ENCODE data around the gene HMGN3.

The HMGN3 gene

DNA sequence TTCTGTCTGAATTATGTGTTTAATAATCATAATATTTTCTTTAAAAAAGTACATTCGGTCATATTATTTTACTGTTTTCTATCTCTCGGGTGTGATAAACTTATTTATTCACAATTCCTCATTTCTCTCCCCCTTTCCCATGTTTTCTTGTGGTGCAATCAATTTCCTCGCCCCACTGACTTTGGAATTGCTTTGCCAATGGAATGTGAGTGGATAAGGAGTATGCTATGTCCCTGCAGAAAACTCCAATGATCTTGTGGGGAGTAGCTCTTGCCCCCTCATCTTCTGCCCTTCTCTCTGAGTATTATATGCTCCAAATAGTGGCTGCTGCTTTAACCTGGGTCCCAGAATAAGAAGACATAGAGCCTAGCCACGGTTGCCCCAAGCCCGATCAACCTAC, 64.1 kb downstream of the HMGN3 start:
- no peak for ATAC-seq
- no peak for TF ChIP-seq PPARA (CRISPR knock-in tag; IDR thresholded peaks at IDR 0.05; ENCODE audit: borderline replicate concordance)

DNA sequence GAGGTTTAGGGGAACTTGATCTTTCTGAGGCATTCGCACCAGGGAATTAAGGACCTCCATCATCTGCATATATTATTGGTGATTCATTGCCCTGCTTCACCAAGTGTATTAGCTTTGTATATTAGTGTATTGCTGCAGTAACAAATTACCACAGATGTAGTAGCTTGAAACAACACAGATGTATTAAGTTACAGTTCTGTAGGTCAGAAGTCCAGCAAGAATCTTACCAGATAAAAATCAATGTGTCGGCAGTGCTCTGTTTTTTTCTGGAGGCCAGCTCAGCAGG, 65.8 kb downstream of the HMGN3 start:
- ATAC-seq: no peak; the same call in 1 of the 3 replicates
- no peak for TF ChIP-seq SNAI2 (CRISPR knock-in tag; IDR thresholded peaks at IDR 0.05)
- TF ChIP-seq TOX (CRISPR knock-in tag; IDR thresholded peaks at IDR 0.05; ENCODE audit: borderline replicate concordance): no peak
- no peak for TF ChIP-seq ZNF70 (CRISPR knock-in tag; IDR thresholded peaks at IDR 0.05)
- no peak for TF ChIP-seq TCF4 (CRISPR knock-in tag; IDR thresholded peaks at IDR 0.05; ENCODE audit: borderline replicate concordance)
- no peak for TF ChIP-seq BACH2 (CRISPR knock-in tag; IDR thresholded peaks at IDR 0.05; ENCODE audit: borderline replicate concordance)
- TF ChIP-seq, protein P1, sequence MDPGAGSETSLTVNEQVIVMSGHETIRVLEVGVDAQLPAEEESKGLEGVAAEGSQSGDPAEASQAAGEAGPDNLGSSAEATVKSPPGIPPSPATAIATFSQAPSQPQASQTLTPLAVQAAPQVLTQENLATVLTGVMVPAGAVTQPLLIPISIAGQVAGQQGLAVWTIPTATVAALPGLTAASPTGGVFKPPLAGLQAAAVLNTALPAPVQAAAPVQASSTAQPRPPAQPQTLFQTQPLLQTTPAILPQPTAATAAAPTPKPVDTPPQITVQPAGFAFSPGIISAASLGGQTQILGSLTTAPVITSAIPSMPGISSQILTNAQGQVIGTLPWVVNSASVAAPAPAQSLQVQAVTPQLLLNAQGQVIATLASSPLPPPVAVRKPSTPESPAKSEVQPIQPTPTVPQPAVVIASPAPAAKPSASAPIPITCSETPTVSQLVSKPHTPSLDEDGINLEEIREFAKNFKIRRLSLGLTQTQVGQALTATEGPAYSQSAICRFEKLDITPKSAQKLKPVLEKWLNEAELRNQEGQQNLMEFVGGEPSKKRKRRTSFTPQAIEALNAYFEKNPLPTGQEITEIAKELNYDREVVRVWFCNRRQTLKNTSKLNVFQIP (CRISPR knock-in tag; IDR thresholded peaks at IDR 0.05; ENCODE audit: borderline replicate concordance, low read depth): no peak
- no peak for TF ChIP-seq ZC3H10 (CRISPR knock-in tag; IDR thresholded peaks at IDR 0.05)
- TF ChIP-seq ESRRG (CRISPR knock-in tag; IDR thresholded peaks at IDR 0.05): no peak
- TF ChIP-seq RARB (CRISPR knock-in tag; IDR thresholded peaks at IDR 0.05): no peak
- TF ChIP-seq PPARA (CRISPR knock-in tag; IDR thresholded peaks at IDR 0.05; ENCODE audit: borderline replicate concordance): no peak
- TF ChIP-seq, protein P2, sequence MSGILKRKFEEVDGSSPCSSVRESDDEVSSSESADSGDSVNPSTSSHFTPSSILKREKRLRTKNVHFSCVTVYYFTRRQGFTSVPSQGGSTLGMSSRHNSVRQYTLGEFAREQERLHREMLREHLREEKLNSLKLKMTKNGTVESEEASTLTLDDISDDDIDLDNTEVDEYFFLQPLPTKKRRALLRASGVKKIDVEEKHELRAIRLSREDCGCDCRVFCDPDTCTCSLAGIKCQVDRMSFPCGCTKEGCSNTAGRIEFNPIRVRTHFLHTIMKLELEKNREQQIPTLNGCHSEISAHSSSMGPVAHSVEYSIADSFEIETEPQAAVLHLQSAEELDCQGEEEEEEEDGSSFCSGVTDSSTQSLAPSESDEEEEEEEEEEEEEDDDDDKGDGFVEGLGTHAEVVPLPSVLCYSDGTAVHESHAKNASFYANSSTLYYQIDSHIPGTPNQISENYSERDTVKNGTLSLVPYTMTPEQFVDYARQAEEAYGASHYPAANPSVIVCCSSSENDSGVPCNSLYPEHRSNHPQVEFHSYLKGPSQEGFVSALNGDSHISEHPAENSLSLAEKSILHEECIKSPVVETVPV (CRISPR knock-in tag; IDR thresholded peaks at IDR 0.05): no peak
- TF ChIP-seq ZFP3 (CRISPR knock-in tag; IDR thresholded peaks at IDR 0.05): no peak

DNA sequence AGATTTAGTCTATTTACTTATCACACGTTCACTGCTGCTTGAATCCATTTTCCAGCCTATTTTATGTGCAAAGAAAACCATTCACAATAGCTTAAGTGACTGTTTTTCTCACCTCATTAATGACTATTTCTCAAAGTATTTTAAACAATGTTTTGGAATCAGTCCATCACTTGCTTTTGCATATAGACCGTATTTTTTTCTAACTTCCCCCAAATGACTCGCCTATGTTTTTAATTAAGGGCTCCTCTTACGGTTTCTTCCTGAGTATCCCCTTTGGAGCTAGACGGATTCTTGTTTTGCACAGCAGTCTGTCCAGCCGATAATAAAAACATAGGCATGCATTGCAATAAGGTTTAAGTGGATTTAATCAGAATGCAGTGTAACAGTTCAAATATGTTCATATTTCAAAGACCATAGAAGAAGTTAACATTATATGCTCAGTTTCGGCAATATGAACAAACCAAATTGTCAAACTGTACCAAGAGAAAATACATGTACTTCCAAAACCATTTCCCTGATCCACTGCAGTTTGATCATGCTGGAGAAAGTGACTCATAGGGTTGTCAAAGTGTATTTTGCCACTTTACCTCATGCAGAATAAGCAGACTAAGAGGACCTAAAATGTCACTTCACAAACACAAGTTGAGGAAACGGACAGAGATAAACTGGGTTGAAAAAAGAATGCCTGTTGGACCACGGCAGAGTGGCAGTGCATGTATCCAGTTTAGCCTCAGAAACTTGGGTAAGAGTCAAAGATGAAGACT, 66.4 kb downstream of the HMGN3 start:
- ATAC-seq: no peak; the same call in 2 of the 3 replicates
- TF ChIP-seq, protein P1 (CRISPR knock-in tag; IDR thresholded peaks at IDR 0.05; ENCODE audit: borderline replicate concordance, low read depth): no peak
- no peak for TF ChIP-seq ZFP3 (CRISPR knock-in tag; IDR thresholded peaks at IDR 0.05)
- TF ChIP-seq ESRRG (CRISPR knock-in tag; IDR thresholded peaks at IDR 0.05): no peak
- no peak for TF ChIP-seq ZNF8 (CRISPR knock-in tag; IDR thresholded peaks at IDR 0.05)
- no peak for TF ChIP-seq ISL1 (CRISPR knock-in tag; IDR thresholded peaks at IDR 0.05)
- no peak for TF ChIP-seq ZC3H10 (CRISPR knock-in tag; IDR thresholded peaks at IDR 0.05)
- TF ChIP-seq, protein P3, sequence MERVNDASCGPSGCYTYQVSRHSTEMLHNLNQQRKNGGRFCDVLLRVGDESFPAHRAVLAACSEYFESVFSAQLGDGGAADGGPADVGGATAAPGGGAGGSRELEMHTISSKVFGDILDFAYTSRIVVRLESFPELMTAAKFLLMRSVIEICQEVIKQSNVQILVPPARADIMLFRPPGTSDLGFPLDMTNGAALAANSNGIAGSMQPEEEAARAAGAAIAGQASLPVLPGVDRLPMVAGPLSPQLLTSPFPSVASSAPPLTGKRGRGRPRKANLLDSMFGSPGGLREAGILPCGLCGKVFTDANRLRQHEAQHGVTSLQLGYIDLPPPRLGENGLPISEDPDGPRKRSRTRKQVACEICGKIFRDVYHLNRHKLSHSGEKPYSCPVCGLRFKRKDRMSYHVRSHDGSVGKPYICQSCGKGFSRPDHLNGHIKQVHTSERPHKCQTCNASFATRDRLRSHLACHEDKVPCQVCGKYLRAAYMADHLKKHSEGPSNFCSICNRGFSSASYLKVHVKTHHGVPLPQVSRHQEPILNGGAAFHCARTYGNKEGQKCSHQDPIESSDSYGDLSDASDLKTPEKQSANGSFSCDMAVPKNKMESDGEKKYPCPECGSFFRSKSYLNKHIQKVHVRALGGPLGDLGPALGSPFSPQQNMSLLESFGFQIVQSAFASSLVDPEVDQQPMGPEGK (CRISPR knock-in tag; IDR thresholded peaks at IDR 0.05; ENCODE audit: borderline replicate concordance): no peak
- TF ChIP-seq PPARA (CRISPR knock-in tag; IDR thresholded peaks at IDR 0.05; ENCODE audit: borderline replicate concordance): no peak
- TF ChIP-seq TCF4 (CRISPR knock-in tag; IDR thresholded peaks at IDR 0.05; ENCODE audit: borderline replicate concordance): no peak
- no peak for TF ChIP-seq GLIS3 (CRISPR knock-in tag; IDR thresholded peaks at IDR 0.05)
- TF ChIP-seq, protein P4, sequence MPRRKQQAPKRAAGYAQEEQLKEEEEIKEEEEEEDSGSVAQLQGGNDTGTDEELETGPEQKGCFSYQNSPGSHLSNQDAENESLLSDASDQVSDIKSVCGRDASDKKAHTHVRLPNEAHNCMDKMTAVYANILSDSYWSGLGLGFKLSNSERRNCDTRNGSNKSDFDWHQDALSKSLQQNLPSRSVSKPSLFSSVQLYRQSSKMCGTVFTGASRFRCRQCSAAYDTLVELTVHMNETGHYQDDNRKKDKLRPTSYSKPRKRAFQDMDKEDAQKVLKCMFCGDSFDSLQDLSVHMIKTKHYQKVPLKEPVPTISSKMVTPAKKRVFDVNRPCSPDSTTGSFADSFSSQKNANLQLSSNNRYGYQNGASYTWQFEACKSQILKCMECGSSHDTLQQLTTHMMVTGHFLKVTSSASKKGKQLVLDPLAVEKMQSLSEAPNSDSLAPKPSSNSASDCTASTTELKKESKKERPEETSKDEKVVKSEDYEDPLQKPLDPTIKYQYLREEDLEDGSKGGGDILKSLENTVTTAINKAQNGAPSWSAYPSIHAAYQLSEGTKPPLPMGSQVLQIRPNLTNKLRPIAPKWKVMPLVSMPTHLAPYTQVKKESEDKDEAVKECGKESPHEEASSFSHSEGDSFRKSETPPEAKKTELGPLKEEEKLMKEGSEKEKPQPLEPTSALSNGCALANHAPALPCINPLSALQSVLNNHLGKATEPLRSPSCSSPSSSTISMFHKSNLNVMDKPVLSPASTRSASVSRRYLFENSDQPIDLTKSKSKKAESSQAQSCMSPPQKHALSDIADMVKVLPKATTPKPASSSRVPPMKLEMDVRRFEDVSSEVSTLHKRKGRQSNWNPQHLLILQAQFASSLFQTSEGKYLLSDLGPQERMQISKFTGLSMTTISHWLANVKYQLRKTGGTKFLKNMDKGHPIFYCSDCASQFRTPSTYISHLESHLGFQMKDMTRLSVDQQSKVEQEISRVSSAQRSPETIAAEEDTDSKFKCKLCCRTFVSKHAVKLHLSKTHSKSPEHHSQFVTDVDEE (CRISPR knock-in tag; IDR thresholded peaks at IDR 0.05): no peak

DNA sequence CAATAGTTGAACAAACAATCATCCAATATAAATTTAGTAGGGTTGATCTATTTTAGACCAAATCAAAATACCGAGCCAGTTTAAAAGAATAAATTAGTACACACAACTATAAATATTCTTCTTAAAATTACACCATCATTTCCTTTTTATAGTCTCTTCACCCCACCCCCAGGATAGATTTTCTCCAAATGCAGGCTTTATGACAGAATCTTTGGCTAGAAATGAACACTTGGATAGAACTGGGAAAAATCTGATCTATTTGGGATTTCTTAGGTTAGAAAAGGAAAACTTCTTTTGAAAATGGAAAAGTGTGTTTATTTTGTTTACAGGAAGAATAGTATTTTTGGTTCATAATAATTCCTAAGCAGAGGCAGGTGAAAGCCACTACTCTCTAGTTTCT, 74.6 kb downstream of the HMGN3 start:
- no peak for ATAC-seq
- TF ChIP-seq ZC3H10 (CRISPR knock-in tag; IDR thresholded peaks at IDR 0.05) (no peak), ESRRG (CRISPR knock-in tag; IDR thresholded peaks at IDR 0.05) (no peak), GLIS3 (CRISPR knock-in tag; IDR thresholded peaks at IDR 0.05) (no peak), OSR1 (CRISPR knock-in tag; IDR thresholded peaks at IDR 0.05) (no peak), ZNF70 (CRISPR knock-in tag; IDR thresholded peaks at IDR 0.05) (no peak), PPARA (CRISPR knock-in tag; IDR thresholded peaks at IDR 0.05; ENCODE audit: borderline replicate concordance) (no peak), BACH2 (CRISPR knock-in tag; IDR thresholded peaks at IDR 0.05; ENCODE audit: borderline replicate concordance) (no peak)
- TF ChIP-seq, protein P3 (CRISPR knock-in tag; IDR thresholded peaks at IDR 0.05; ENCODE audit: borderline replicate concordance): no peak
- TF ChIP-seq, protein P1 (CRISPR knock-in tag; IDR thresholded peaks at IDR 0.05; ENCODE audit: borderline replicate concordance, low read depth): no peak

Measured in SK-N-SH treated with all-trans-retinoic acid at 6 μM for 48 hours (cell line).